Endodermal cell (in vitro differentiated cells): ENCODE results near the gene OSBPL8. TPM values are rescaled to one million over a fixed set of nuclear protein-coding genes. Genes with fewer than 3 reads are reported as not detected.
"Not testable (repeated sequence)": the region's sequence is repeated elsewhere in the genome, so short reads cannot be mapped to it uniquely, and the experiment has no call there.

Experiments
- DNase-seq: peaks from one replicate; pipeline ENCODE4 v3.0.0-alpha.2; 2017
- H3K27ac ChIP-seq: 2 replicates; pipeline ENCODE4 v1.5.1; 2013; ENCODE audit warnings: mild to moderate bottlenecking, low read depth, low read length, moderate library complexity
- H3K27me3 ChIP-seq: 2 replicates; pipeline ENCODE4 v1.6.1; 2013; ENCODE audit warnings: mild to moderate bottlenecking, low read length, moderate library complexity; ENCODE audit not compliant: insufficient read depth, control insufficient read depth, poor library complexity, severe bottlenecking
- H3K36me3 ChIP-seq: 2 replicates; pipeline ENCODE4 v1.7.0; 2013; ENCODE audit warnings: mild to moderate bottlenecking, low read length, moderate library complexity; ENCODE audit not compliant: control insufficient read depth, insufficient read depth
- H3K4me1 ChIP-seq: one replicate; pipeline ENCODE4 v1.7.0; 2013; ENCODE audit warnings: low read length; ENCODE audit not compliant: control insufficient read depth, insufficient read depth
- H3K4me3 ChIP-seq: 2 replicates; pipeline ENCODE4 v1.5.1; 2013; ENCODE audit warnings: mild to moderate bottlenecking, low read length, moderate library complexity
- H3K9ac ChIP-seq: 2 replicates; pipeline ENCODE4 v1.6.1; 2013; ENCODE audit warnings: mild to moderate bottlenecking, low read length, moderate library complexity; ENCODE audit not compliant: poor library complexity, severe bottlenecking; ENCODE audit errors: extremely low read depth
- H3K9me3 ChIP-seq: 2 replicates; pipeline ENCODE4 v1.6.1; 2013; ENCODE audit warnings: mild to moderate bottlenecking, low read length, moderate library complexity; ENCODE audit not compliant: control insufficient read depth
- H3K27ac Mint-ChIP-seq: 2 replicates; pipeline ENCODE4 v1.8.0; 2020; ENCODE audit warnings: mixed read lengths
- H3K27me3 Mint-ChIP-seq: 2 replicates; pipeline ENCODE4 v1.8.0; 2021; ENCODE audit warnings: mild to moderate bottlenecking, mixed read lengths; ENCODE audit not compliant: insufficient read depth
- H3K36me3 Mint-ChIP-seq: 2 replicates; pipeline ENCODE4 v1.8.0; 2020; ENCODE audit warnings: low read depth, mixed read lengths
- H3K4me1 Mint-ChIP-seq: 2 replicates; pipeline ENCODE4 v1.8.0; 2020; ENCODE audit warnings: mixed read lengths
- H3K4me3 Mint-ChIP-seq: 2 replicates; pipeline ENCODE4 v1.8.0; 2020; ENCODE audit warnings: mild to moderate bottlenecking, moderate library complexity, mixed read lengths
- H3K9me3 Mint-ChIP-seq: 2 replicates; pipeline ENCODE4 v1.8.0; 2020; ENCODE audit warnings: mild to moderate bottlenecking, mixed read lengths
- CTCF ChIP-seq: fragments of 200-600 bp; sonication (generic); conservative IDR thresholded peaks from 2 replicates; pipeline ENCODE4 v1.5.0; 2021; ENCODE audit warnings: antibody characterized with exemption, mild to moderate bottlenecking
- whole genome bisulfite sequencing, 2 experiments: methylation state at CpG; one replicate each; pipeline versions ENCODE4 v1.1.5 to v1.1.7; 2013; ENCODE audit warnings: missing lambda C conversion rate in 2 of 2, mixed read lengths in 1 of 2; ENCODE audit not compliant: insufficient coverage in 1 of 2, insufficient read length in 1 of 2; 5-methylcytosine and 5-hydroxymethylcytosine counted together
- total RNA-seq, 2 donors: library from RNA; stranded (reverse); fragmentation: NEBNext Ultra II Directional in 1 of 2; extraction: Animal tissue kit (Norgen Biotek cat#: 25700) in 1 of 2; gene quantifications; 2 replicates in 1 of 2; 3 replicates in 1 of 2; pipeline ENCODE4 v1.2.1, GENCODE V29; 2021

OSBPL8 gene
- total RNA-seq, 2 donors from 2014 or later = 44.0 to 58.8 TPM

GRCh38 chr12:76383988-76384387, 175.6 kb downstream of the OSBPL8 start:
- H3K9me3 ChIP-seq = no peaks in the 10 kb centered on the region
- Mint-ChIP-seq H3K4me1 (peaks cover 22% of the 10 kb centered on the region), H3K9me3 (no peaks in the 10 kb centered on the region), H3K4me3 (no peak overlapping the region), H3K36me3 (peaks cover 19% of the 10 kb centered on the region), H3K27me3 (no peaks in the 10 kb centered on the region), H3K27ac (no peak overlapping the region)
- H3K4me1 ChIP-seq = no peaks in the 10 kb centered on the region
- H3K4me3 ChIP-seq = peak overlapping the region; percentile 9
- no peak for DNase-seq
- H3K27me3 ChIP-seq = no peaks in the 10 kb centered on the region
- H3K36me3 ChIP-seq = peaks cover 33% of the 10 kb centered on the region
- no peak overlapping the region for H3K9ac ChIP-seq
- no peak overlapping the region for H3K27ac ChIP-seq
- WGBS, 2 experiments = 100% methylated on average over 2 of the region's 3 CpGs; no CpG with 5 or more reads in 1 of the 2 experiments
- TF ChIP-seq CTCF = no peak

- H3K27ac Mint-ChIP-seq = no peak overlapping the region
- no peak overlapping the region for H3K9ac ChIP-seq
- peaks cover 38% of the 10 kb centered on the region for H3K36me3 ChIP-seq
- H3K27me3 ChIP-seq = no peaks in the 10 kb centered on the region
- H3K36me3 Mint-ChIP-seq = peaks cover 37% of the 10 kb centered on the region
- H3K4me1 Mint-ChIP-seq = peaks cover 11% of the 10 kb centered on the region
- no peaks in the 10 kb centered on the region for H3K9me3 Mint-ChIP-seq
- H3K27ac ChIP-seq = no peak overlapping the region
- H3K27me3 Mint-ChIP-seq = no peaks in the 10 kb centered on the region
- no peak for DNase-seq
- no peak for TF ChIP-seq CTCF
- WGBS, 2 experiments = 100% methylated on average over 1 of the region's 1 CpG; no CpG with 5 or more reads in 1 of the 2 experiments
- no peaks in the 10 kb centered on the region for H3K4me1 ChIP-seq
- no peak overlapping the region for H3K4me3 ChIP-seq
- no peak overlapping the region for H3K4me3 Mint-ChIP-seq
- no peaks in the 10 kb centered on the region for H3K9me3 ChIP-seq
Measured at GRCh38 chr12:76379261-76379660, 180.3 kb downstream of the OSBPL8 start.

- not testable (repeated sequence) for H3K27me3 Mint-ChIP-seq
Measured at GRCh38 chr12:76376876-76377275, 182.7 kb downstream of the OSBPL8 start.

GRCh38 chr12:76375939-76376338, 183.6 kb downstream of the OSBPL8 start:
- DNase-seq = no peak
- no peak overlapping the region for H3K4me3 ChIP-seq

More at GRCh38 chr12:76376876-76377275, 182.7 kb downstream of the OSBPL8 start:
- H3K9me3 Mint-ChIP-seq, H3K9ac ChIP-seq, H3K4me1 ChIP-seq, H3K9me3 ChIP-seq, H3K27ac ChIP-seq, H3K4me3 ChIP-seq, DNase-seq, H3K4me3 Mint-ChIP-seq, H3K27ac Mint-ChIP-seq, H3K27me3 ChIP-seq: not testable (repeated sequence)
- Mint-ChIP-seq H3K4me1 (peaks cover 17% of the 10 kb centered on the region), H3K36me3 (peaks cover 33% of the 10 kb centered on the region)
- peaks cover 44% of the 10 kb centered on the region for H3K36me3 ChIP-seq
- 100% methylated on average over 1 of the region's 1 CpG; no CpG with 5 or more reads in 1 of the 2 experiments for WGBS, 2 experiments

More at GRCh38 chr12:76375939-76376338, 183.6 kb downstream of the OSBPL8 start:
- Histone ChIP-seq H3K27me3 (no peaks in the 10 kb centered on the region), H3K4me1 (peaks cover 4% of the 10 kb centered on the region), H3K36me3 (peaks cover 42% of the 10 kb centered on the region), H3K9ac (no peak overlapping the region), H3K9me3 (no peaks in the 10 kb centered on the region), H3K27ac (no peak overlapping the region)
- Mint-ChIP-seq H3K9me3 (no peaks in the 10 kb centered on the region), H3K36me3 (peaks cover 33% of the 10 kb centered on the region), H3K4me1 (peaks cover 17% of the 10 kb centered on the region), H3K27ac (no peak overlapping the region), H3K27me3 (no peaks in the 10 kb centered on the region), H3K4me3 (no peak overlapping the region)
- no peak for TF ChIP-seq CTCF
